ENCODE data around the gene FEZ2.

GRCh38 chr2:36609507-36609906 is 11.5 kb upstream of the FEZ2 start:
- no peak for TF ChIP-seq CTCF (IDR thresholded peaks at IDR 0.05)
- TF ChIP-seq POLR2A (IDR thresholded peaks at IDR 0.05), result no peak
